Subcutaneous abdominal adipose tissue (tissue), 5 donors: Measurements from ENCODE around the gene PEX16.

Experiments used
- H3K27ac ChIP-seq: one replicate; pipeline ENCODE4 v1.7.0; 2013; ENCODE audit warnings: low read depth, mild to moderate bottlenecking, inconsistent platforms, low read length, moderate library complexity
- H3K27me3 ChIP-seq, 5 donors: one replicate each; pipeline ENCODE4 v1.7.0; 2013; ENCODE audit warnings: low read length in 5 of 5, inconsistent platforms in 1 of 5; ENCODE audit not compliant: control insufficient read depth in 5 of 5, insufficient read depth in 4 of 5
- H3K36me3 ChIP-seq, 5 donors: one replicate each; pipeline ENCODE4 v1.7.0; 2013; ENCODE audit warnings: low read length in 5 of 5; ENCODE audit not compliant: control insufficient read depth in 5 of 5, insufficient read depth in 5 of 5
- H3K4me1 ChIP-seq, 5 donors: one replicate each; pipeline ENCODE4 v1.7.0; 2013; ENCODE audit warnings: low read length in 5 of 5, mild to moderate bottlenecking in 3 of 5, moderate library complexity in 1 of 5; ENCODE audit not compliant: control insufficient read depth in 5 of 5, insufficient read depth in 5 of 5
- H3K4me3 ChIP-seq, 5 donors: one replicate each; pipeline ENCODE4 v1.7.0; 2013; ENCODE audit warnings: low read length in 5 of 5, low read depth in 1 of 5
- H3K9ac ChIP-seq, 5 donors: one replicate each; pipeline ENCODE4 v1.7.0; 2013; ENCODE audit warnings: low read length in 5 of 5, mild to moderate bottlenecking in 4 of 5, moderate library complexity in 3 of 5
- H3K9me3 ChIP-seq, 5 donors: one replicate each; pipeline ENCODE4 v1.7.0; 2013; ENCODE audit warnings: low read length in 5 of 5; ENCODE audit not compliant: control insufficient read depth in 5 of 5
- donor health status: healthy.
- donor health status: healthy.
- donor health status: healthy.
- donor health status: healthy.
- donor health status: healthy.

The PEX16 gene

GRCh38 chr11:45899448-45900174 lies 18.1 kb downstream of the PEX16 start:
- H3K36me3 ChIP-seq: peaks cover 0 to 20% (median 11%) of the 10 kb centered on the region in 5 donors
- no peak overlapping the region for H3K9ac ChIP-seq
- peaks cover 0 to 25% (median 23%) of the 10 kb centered on the region in 5 donors for H3K4me1 ChIP-seq
- no peaks in the 10 kb centered on the region for H3K9me3 ChIP-seq
- peaks cover 0 to 19% (median 6%) of the 10 kb centered on the region in 5 donors for H3K27me3 ChIP-seq
- no peak overlapping the region for H3K27ac ChIP-seq
- H3K4me3 ChIP-seq: peak overlapping the region in 3 of 5 donors; percentile 49 to 63 (median 63)

- H3K4me3 ChIP-seq: peak overlapping the region in 3 of 5 donors; percentile 49 to 63 (median 63)
- peaks cover 0 to 19% (median 6%) of the 10 kb centered on the region in 5 donors for H3K27me3 ChIP-seq
- peaks cover 0 to 25% (median 23%) of the 10 kb centered on the region in 5 donors for H3K4me1 ChIP-seq
- H3K27ac ChIP-seq: no peak overlapping the region
- no peaks in the 10 kb centered on the region for H3K9me3 ChIP-seq
- no peak overlapping the region for H3K9ac ChIP-seq
- peaks cover 0 to 15% (median 9%) of the 10 kb centered on the region in 5 donors for H3K36me3 ChIP-seq
Observed at GRCh38 chr11:45899086-45899447, 18.6 kb downstream of the PEX16 start.

GRCh38 chr11:45897556-45897955 lies 20.1 kb downstream of the PEX16 start:
- Histone ChIP-seq H3K4me1 (peaks cover 0 to 25% (median 23%) of the 10 kb centered on the region in 5 donors), H3K36me3 (peaks cover 0 to 2% (median 0%) of the 10 kb centered on the region in 5 donors), H3K9me3 (no peaks in the 10 kb centered on the region), H3K27ac (no peak overlapping the region), H3K27me3 (peaks cover 0 to 21% (median 10%) of the 10 kb centered on the region in 5 donors), H3K4me3 (no peak overlapping the region), H3K9ac (no peak overlapping the region)

- Histone ChIP-seq H3K27me3 (peaks cover 0 to 21% (median 10%) of the 10 kb centered on the region in 5 donors), H3K4me1 (peaks cover 0 to 25% (median 23%) of the 10 kb centered on the region in 5 donors), H3K9ac (no peak overlapping the region), H3K9me3 (no peaks in the 10 kb centered on the region), H3K27ac (no peak overlapping the region), H3K4me3 (no peak overlapping the region), H3K36me3 (no peaks in the 10 kb centered on the region)
Observed at GRCh38 chr11:45896422-45896984, 21.2 kb downstream of the PEX16 start.

- peaks cover 0 to 21% (median 10%) of the 10 kb centered on the region in 5 donors for H3K27me3 ChIP-seq
- H3K36me3 ChIP-seq: no peaks in the 10 kb centered on the region
- H3K27ac ChIP-seq: no peak overlapping the region
- H3K4me3 ChIP-seq: no peak overlapping the region
- no peak overlapping the region for H3K9ac ChIP-seq
- peaks cover 0 to 20% (median 16%) of the 10 kb centered on the region in 5 donors for H3K4me1 ChIP-seq
- H3K9me3 ChIP-seq: no peaks in the 10 kb centered on the region
Observed at GRCh38 chr11:45895553-45896259, 22.0 kb downstream of the PEX16 start.

- Histone ChIP-seq H3K36me3 (no peaks in the 10 kb centered on the region), H3K27ac (no peak overlapping the region), H3K4me3 (no peak overlapping the region), H3K9me3 (no peaks in the 10 kb centered on the region), H3K27me3 (peaks cover 0 to 21% (median 10%) of the 10 kb centered on the region in 5 donors), H3K9ac (no peak overlapping the region), H3K4me1 (peaks cover 0 to 14% (median 10%) of the 10 kb centered on the region in 5 donors)
Observed at GRCh38 chr11:45894555-45895247, 23.0 kb downstream of the PEX16 start.

DNA sequence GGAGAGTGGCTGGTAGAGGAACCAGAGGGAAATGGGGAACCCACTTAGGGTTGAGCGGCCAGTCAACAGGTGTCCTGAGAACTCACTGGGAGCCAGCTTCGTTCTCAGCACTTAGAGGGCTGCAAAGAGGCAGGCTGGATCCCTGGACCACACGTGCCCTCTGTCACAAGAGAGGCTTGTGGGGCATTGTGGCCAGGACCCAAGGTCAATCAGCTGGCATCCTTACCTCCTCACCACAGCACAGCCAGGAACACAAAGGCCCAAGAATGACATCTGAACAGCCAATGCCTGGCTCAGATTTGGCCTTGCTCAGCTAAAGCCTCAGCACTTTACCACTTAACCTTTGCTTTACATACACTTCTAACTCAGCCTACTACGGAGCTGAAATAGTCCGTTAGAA lies 24.8 kb downstream of the PEX16 start:
- H3K9me3 ChIP-seq: no peaks in the 10 kb centered on the region
- H3K27me3 ChIP-seq: peaks cover 0 to 14% (median 7%) of the 10 kb centered on the region in 5 donors
- H3K27ac ChIP-seq: no peak overlapping the region
- no peaks in the 10 kb centered on the region for H3K36me3 ChIP-seq
- no peaks in the 10 kb centered on the region for H3K4me1 ChIP-seq
- H3K9ac ChIP-seq: no peak overlapping the region
- H3K4me3 ChIP-seq: no peak overlapping the region

- H3K4me1 ChIP-seq: peaks cover 0 to 1% (median 0%) of the 10 kb centered on the region in 5 donors
- no peak overlapping the region for H3K4me3 ChIP-seq
- H3K36me3 ChIP-seq: no peaks in the 10 kb centered on the region
- H3K27me3 ChIP-seq: peaks cover 0 to 10% (median 3%) of the 10 kb centered on the region in 5 donors
- no peaks in the 10 kb centered on the region for H3K9me3 ChIP-seq
- H3K9ac ChIP-seq: no peak overlapping the region
- H3K27ac ChIP-seq: no peak overlapping the region
Observed at GRCh38 chr11:45890886-45891550, 26.7 kb downstream of the PEX16 start.

DNA sequence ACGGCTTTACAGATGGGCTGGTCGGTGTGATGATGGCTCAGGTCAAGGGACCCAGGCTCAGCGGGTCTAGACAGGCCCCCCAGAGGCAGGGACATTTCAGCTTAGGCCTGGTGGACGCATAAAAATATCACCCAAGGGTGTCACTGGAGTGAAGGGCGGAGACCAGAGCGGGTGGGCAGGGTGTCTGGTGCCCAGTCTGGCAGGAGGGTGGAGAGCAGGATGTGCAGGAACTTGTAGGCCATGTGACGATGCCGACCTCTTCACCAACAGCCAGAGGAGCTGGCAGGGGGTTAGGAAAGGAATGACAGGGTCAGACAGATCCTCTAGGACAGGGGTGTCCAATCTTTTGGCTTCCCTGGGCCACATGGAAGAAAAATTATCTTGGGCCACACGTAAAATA lies 27.7 kb downstream of the PEX16 start:
- no peak overlapping the region for H3K4me3 ChIP-seq
- H3K9ac ChIP-seq: no peak overlapping the region
- no peaks in the 10 kb centered on the region for H3K9me3 ChIP-seq
- H3K27me3 ChIP-seq: peaks cover 0 to 10% (median 3%) of the 10 kb centered on the region in 5 donors
- H3K27ac ChIP-seq: no peak overlapping the region
- peaks cover 0 to 10% (median 7%) of the 10 kb centered on the region in 5 donors for H3K4me1 ChIP-seq
- H3K36me3 ChIP-seq: no peaks in the 10 kb centered on the region
